ENCODE data around the gene DNAJC7.

DNA sequence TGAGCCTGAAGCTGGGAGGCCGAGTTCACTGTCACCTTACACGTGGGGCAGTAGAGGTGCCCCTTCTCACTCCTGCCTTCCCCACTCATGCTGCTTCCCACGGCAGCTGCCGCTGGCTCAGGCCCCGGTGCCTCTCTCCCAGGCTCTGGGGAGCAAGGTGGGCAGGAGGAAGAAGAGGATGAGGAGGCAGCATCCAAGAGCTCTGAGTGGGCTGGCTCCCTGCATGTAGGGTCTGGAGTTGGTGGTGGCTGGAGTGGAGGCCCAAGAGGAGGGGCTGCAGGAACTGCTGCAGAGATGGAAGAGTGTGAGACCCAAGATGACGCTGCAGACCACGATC lies 11.5 kb upstream of the DNAJC7 start:
- TF ChIP-seq POLR2A (IDR thresholded peaks at IDR 0.05), result no peak
- TF ChIP-seq, protein P1, sequence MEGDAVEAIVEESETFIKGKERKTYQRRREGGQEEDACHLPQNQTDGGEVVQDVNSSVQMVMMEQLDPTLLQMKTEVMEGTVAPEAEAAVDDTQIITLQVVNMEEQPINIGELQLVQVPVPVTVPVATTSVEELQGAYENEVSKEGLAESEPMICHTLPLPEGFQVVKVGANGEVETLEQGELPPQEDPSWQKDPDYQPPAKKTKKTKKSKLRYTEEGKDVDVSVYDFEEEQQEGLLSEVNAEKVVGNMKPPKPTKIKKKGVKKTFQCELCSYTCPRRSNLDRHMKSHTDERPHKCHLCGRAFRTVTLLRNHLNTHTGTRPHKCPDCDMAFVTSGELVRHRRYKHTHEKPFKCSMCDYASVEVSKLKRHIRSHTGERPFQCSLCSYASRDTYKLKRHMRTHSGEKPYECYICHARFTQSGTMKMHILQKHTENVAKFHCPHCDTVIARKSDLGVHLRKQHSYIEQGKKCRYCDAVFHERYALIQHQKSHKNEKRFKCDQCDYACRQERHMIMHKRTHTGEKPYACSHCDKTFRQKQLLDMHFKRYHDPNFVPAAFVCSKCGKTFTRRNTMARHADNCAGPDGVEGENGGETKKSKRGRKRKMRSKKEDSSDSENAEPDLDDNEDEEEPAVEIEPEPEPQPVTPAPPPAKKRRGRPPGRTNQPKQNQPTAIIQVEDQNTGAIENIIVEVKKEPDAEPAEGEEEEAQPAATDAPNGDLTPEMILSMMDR (IDR thresholded peaks at IDR 0.05), result no peak
